ENCODE measurements around the gene GAB3.
"Not testable (repeated sequence)": the region's sequence is repeated elsewhere in the genome, so short reads cannot be mapped to it uniquely, and the experiment has no call there.

DNA sequence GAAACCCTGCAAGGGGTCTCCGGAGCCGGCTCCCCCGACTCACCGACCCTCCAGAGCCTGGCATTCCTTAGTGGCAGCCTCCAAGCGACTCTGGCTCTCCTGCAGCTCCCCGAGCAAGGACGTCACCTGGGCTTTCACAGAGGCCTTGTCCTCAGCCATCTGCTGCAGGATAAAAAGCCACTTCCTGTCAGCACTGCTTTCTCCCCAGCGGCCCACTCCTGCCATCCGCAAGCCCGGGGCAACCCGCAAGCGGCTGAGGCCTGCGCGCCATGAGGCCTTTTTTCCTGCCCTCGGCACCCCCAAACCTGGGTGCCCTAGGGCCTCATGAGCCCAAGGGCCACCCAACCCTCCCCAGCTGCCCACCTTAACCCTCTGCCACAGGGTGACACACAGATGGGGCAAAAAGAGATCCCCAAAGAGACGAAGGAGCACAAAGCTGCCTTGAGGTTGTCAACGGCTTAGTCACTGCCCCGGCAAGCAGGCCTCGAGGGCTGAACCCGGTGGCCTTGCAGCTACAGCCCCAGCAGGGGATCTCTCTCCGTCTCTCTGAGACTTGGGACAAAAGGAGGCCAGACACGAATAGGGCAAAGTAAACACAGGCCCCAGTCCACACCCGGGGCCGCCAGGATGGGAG is 105.0 kb downstream of the GAB3 start:
- TF ChIP-seq, protein P1, sequence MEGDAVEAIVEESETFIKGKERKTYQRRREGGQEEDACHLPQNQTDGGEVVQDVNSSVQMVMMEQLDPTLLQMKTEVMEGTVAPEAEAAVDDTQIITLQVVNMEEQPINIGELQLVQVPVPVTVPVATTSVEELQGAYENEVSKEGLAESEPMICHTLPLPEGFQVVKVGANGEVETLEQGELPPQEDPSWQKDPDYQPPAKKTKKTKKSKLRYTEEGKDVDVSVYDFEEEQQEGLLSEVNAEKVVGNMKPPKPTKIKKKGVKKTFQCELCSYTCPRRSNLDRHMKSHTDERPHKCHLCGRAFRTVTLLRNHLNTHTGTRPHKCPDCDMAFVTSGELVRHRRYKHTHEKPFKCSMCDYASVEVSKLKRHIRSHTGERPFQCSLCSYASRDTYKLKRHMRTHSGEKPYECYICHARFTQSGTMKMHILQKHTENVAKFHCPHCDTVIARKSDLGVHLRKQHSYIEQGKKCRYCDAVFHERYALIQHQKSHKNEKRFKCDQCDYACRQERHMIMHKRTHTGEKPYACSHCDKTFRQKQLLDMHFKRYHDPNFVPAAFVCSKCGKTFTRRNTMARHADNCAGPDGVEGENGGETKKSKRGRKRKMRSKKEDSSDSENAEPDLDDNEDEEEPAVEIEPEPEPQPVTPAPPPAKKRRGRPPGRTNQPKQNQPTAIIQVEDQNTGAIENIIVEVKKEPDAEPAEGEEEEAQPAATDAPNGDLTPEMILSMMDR (conservative IDR thresholded peaks at IDR 0.05; ENCODE audit: low read depth, low read length): not testable (repeated sequence)
- not testable (repeated sequence) for TF ChIP-seq EZH2 (IDR thresholded peaks at IDR 0.05; ENCODE audit: borderline replicate concordance, low read depth, low read length, poor library complexity, severe bottlenecking)
